ENCODE measurements around the gene OSBPL7.

- TF ChIP-seq, protein P1, sequence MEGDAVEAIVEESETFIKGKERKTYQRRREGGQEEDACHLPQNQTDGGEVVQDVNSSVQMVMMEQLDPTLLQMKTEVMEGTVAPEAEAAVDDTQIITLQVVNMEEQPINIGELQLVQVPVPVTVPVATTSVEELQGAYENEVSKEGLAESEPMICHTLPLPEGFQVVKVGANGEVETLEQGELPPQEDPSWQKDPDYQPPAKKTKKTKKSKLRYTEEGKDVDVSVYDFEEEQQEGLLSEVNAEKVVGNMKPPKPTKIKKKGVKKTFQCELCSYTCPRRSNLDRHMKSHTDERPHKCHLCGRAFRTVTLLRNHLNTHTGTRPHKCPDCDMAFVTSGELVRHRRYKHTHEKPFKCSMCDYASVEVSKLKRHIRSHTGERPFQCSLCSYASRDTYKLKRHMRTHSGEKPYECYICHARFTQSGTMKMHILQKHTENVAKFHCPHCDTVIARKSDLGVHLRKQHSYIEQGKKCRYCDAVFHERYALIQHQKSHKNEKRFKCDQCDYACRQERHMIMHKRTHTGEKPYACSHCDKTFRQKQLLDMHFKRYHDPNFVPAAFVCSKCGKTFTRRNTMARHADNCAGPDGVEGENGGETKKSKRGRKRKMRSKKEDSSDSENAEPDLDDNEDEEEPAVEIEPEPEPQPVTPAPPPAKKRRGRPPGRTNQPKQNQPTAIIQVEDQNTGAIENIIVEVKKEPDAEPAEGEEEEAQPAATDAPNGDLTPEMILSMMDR (IDR thresholded peaks at IDR 0.05; ENCODE audit: low read length) = no peak
- TF ChIP-seq EZH2 (optimal IDR thresholded peaks at IDR 0.05; ENCODE audit: low read depth, low read length) = no peak
- TF ChIP-seq EZH2phosphoT487 (IDR thresholded peaks at IDR 0.05; ENCODE audit: low read length) = no peak
These were observed 21.8 kb upstream of the OSBPL7 start for GRCh38 chr17:47843391-47843730.

Data from MM.1S (cell line).